Measurements from ENCODE around the gene PSMD14.

GRCh38 chr2:161448431-161448830 lies 140.2 kb downstream of the PSMD14 start:
- TF ChIP-seq CTCF (IDR thresholded peaks at IDR 0.05), result no peak
- TF ChIP-seq POLR2A (IDR thresholded peaks at IDR 0.05), result no peak
